ENCODE results near the gene RRM1.

The RRM1 gene

GRCh38 chr11:4076774-4077173 lies 17.8 kb upstream of the RRM1 start:
- TF ChIP-seq TCF12 (IDR thresholded peaks at IDR 0.05; ENCODE audit: low read depth): no peak
- no peak for TF ChIP-seq EP300 (IDR thresholded peaks at IDR 0.05; ENCODE audit: borderline replicate concordance)
- TF ChIP-seq TEAD4 (IDR thresholded peaks at IDR 0.05): no peak
- TF ChIP-seq NFIC (IDR thresholded peaks at IDR 0.05): no peak
- no peak for TF ChIP-seq EGR1 (IDR thresholded peaks at IDR 0.05)
- TF ChIP-seq MAX (IDR thresholded peaks at IDR 0.05): no peak
- no peak for TF ChIP-seq REST (IDR thresholded peaks at IDR 0.05; ENCODE audit: low read depth)
- TF ChIP-seq RAD21 (IDR thresholded peaks at IDR 0.05; ENCODE audit: low read depth): no peak
- TF ChIP-seq CEBPB (IDR thresholded peaks at IDR 0.05): no peak
- no peak for TF ChIP-seq CREB1 (IDR thresholded peaks at IDR 0.05; ENCODE audit: low read depth)
- TF ChIP-seq YY1 (IDR thresholded peaks at IDR 0.05; ENCODE audit: low read depth): no peak
- no peak for TF ChIP-seq USF1 (IDR thresholded peaks at IDR 0.05)
- no peak for TF ChIP-seq FOXM1 (IDR thresholded peaks at IDR 0.05; ENCODE audit: borderline replicate concordance, low read depth)
- no peak for TF ChIP-seq ZBTB7A (IDR thresholded peaks at IDR 0.05; ENCODE audit: low read depth)
- TF ChIP-seq TAF1 (IDR thresholded peaks at IDR 0.05; ENCODE audit: low read depth): no peak

- TF ChIP-seq YY1 (IDR thresholded peaks at IDR 0.05; ENCODE audit: low read depth) (no peak), REST (IDR thresholded peaks at IDR 0.05; ENCODE audit: low read depth) (no peak), NFIC (IDR thresholded peaks at IDR 0.05) (no peak), USF1 (IDR thresholded peaks at IDR 0.05) (no peak), RAD21 (IDR thresholded peaks at IDR 0.05; ENCODE audit: low read depth) (no peak), MAX (IDR thresholded peaks at IDR 0.05) (no peak), CEBPB (IDR thresholded peaks at IDR 0.05) (no peak), CREB1 (IDR thresholded peaks at IDR 0.05; ENCODE audit: low read depth) (no peak), TEAD4 (IDR thresholded peaks at IDR 0.05) (no peak), TCF12 (IDR thresholded peaks at IDR 0.05; ENCODE audit: low read depth) (no peak), EP300 (IDR thresholded peaks at IDR 0.05; ENCODE audit: borderline replicate concordance) (no peak)
Measured at GRCh38 chr11:4083198-4083597, 11.4 kb upstream of the RRM1 start.

- TF ChIP-seq EGR1 (IDR thresholded peaks at IDR 0.05): no peak
Measured at GRCh38 chr11:4084406-4085125, 10.0 kb upstream of the RRM1 start.

- no peak for TF ChIP-seq NFIC (IDR thresholded peaks at IDR 0.05)
- no peak for TF ChIP-seq USF1 (IDR thresholded peaks at IDR 0.05)
- no peak for TF ChIP-seq RAD21 (IDR thresholded peaks at IDR 0.05; ENCODE audit: low read depth)
- TF ChIP-seq FOXM1 (IDR thresholded peaks at IDR 0.05; ENCODE audit: borderline replicate concordance, low read depth): no peak
- no peak for TF ChIP-seq MAX (IDR thresholded peaks at IDR 0.05)
- TF ChIP-seq CREB1 (IDR thresholded peaks at IDR 0.05; ENCODE audit: low read depth): no peak
- TF ChIP-seq EP300 (IDR thresholded peaks at IDR 0.05; ENCODE audit: borderline replicate concordance): no peak
- TF ChIP-seq ZBTB7A (IDR thresholded peaks at IDR 0.05; ENCODE audit: low read depth): no peak
- no peak for TF ChIP-seq YY1 (IDR thresholded peaks at IDR 0.05; ENCODE audit: low read depth)
- TF ChIP-seq TCF12 (IDR thresholded peaks at IDR 0.05; ENCODE audit: low read depth): no peak
- TF ChIP-seq TAF1 (IDR thresholded peaks at IDR 0.05; ENCODE audit: low read depth): no peak
- no peak for TF ChIP-seq REST (IDR thresholded peaks at IDR 0.05; ENCODE audit: low read depth)
- TF ChIP-seq CEBPB (IDR thresholded peaks at IDR 0.05): no peak
- no peak for TF ChIP-seq EGR1 (IDR thresholded peaks at IDR 0.05)
- no peak for TF ChIP-seq TEAD4 (IDR thresholded peaks at IDR 0.05)
Measured at GRCh38 chr11:4085575-4085974, 9.0 kb upstream of the RRM1 start.
